Femur (tissue), 1 donor: ENCODE results near the gene ATG16L1.
"Not testable (repeated sequence)": the region's sequence is repeated elsewhere in the genome, so short reads cannot be mapped to it uniquely, and the experiment has no call there.

Source experiments
- DNase-seq: peaks from one replicate; pipeline ENCODE4 v3.0.0-alpha.2; 2017

ATG16L1 gene

DNA sequence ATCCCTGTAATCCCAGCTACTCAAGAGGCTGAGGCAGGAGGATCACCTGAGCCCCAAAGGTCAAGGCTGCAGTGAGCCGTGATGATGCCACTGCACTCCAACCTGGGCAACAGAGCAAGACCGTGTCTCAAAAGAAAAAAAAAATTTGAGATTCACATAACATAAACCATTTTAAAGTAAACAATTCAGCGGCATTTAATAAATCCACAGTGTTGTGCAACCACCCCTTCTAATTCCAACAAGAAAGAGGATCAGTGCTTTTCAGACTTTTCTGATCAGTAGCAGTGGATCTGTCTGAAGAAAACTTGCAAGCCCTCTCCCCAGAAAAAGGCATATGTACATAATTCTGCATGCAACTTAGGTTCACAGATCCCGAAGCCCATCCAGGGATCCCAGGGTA lies 48.9 kb downstream of the ATG16L1 start:
- no peak for DNase-seq

DNA sequence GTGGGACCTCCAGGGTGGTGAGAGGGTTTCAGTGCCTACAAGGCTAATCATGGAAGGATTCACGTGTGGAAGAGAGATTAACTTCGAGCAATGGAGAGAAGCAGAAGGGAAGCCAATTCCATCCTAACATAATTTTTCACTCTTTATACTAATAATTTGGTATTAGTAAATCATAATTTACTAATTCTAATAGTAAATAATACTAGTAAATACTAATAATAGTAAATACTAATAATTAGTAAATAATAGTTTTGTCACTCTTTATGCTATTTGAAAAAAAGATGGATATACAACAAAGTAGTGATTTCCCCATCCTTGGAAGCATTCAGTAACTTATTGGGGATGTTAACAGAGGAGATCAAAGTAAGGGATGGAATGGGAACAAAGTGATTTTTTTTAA lies 49.8 kb downstream of the ATG16L1 start:
- DNase-seq: no peak

DNA sequence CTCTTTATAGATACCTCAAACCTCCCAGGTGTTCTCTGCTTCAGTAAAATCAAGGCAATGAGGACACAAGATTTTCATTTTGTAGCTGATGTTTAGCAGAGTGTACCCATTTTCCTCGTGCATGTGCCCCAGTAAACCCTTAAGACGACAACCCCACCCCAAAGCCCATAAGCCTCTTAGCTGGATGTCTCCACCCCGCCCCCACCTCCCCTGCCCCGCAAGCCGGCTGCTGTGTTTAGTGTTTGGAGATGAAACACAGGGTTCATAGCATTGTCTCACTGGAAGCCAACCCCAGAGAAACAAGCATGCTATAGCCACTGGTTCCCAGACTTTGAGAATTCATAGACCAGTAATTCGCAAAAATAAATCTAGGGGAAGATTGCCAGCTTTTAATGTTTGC lies 50.3 kb downstream of the ATG16L1 start:
- no peak for DNase-seq

DNA sequence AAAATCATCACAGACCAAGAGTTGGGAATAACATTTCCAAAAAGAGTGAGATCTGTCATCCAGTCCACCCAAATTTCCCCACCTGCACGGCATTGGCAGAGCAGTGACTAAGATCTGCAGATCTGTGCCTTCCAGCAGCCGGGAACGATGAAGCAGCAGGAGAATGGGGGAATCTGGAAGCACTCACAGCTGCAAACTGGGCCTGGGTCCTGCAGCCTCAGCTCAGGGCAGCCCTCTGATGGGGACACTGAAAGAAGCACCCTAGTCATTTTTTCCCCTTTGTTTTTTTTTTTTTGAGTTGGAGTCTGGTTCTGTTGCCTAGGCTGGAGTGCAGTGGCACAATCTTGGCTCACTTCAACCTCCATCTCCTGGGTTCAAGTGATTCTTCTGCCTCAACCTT lies 51.8 kb downstream of the ATG16L1 start:
- DNase-seq: no peak

DNA sequence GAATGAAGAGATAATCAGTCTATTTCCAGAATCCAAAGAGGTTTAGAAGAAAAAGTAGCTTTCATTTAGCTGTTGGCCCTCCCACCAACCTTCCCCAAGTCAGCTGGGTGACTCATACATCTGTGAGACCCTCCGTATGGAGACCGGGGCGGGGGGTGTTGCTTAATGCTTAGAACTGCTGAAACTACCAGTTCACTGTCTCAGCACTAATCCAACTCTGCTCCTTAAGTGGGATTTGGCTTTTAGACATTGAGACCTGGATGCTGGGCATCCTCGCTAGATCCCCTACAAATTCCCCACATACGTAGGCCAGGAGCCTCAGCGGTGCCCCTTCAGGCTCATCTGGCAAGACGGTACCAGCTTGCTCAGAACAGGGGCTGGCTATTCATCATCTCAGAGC lies 56.1 kb downstream of the ATG16L1 start, which contains the start of gene SAG:
Gene SAG, plus strand, starts transcription at position 252 of the 400 bp plus-strand sequence. CDS start 1,374 bp downstream, outside the sequence.
- no peak for DNase-seq

GRCh38 chr2:233311241-233311926 lies 59.9 kb downstream of the ATG16L1 start:
- no peak for DNase-seq

DNA sequence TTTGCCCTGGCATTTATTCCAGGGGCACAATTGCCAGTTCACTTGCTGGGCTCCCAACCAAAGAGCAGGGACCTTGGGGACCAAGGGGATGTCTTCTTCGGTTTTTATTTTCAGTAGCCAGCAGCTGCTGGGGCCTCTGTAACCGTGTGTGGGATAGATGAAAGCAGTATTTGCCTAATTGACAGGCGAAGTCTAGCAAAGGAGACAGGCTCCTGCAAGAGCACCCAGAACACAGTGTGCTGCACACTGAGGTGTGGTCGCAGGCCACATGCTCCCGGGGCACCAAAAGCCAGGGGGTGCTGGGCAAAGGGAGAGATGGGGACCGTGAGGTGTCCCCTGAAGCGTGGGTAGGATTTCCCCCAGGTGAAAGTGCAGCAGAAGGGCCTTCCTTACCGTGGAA lies 61.4 kb downstream of the ATG16L1 start:
- no peak for DNase-seq

GRCh38 chr2:233314180-233314925 lies 62.9 kb downstream of the ATG16L1 start:
- no peak for DNase-seq

- DNase-seq: no peak
Measured at GRCh38 chr2:233317196-233317943, 65.9 kb downstream of the ATG16L1 start.

DNA sequence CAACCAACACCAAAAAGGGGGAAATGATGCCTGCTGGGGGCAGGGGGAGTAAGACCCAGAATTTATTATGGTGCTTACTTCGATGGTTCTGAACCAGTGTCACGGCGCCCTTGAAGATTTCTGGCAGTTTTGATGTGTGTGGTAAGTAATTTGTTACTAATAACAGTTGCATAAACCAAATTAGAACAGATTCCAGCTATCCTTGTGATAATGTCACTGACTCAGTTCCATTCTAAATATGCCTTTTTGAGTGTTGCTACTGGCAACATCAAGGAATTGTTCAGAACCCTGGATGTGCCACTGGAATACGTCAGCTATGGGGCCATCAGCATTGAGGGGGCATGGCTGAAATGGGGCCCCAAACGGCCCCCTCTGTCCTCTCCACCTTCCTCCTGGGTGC lies 67.8 kb downstream of the ATG16L1 start:
- no peak for DNase-seq

DNA sequence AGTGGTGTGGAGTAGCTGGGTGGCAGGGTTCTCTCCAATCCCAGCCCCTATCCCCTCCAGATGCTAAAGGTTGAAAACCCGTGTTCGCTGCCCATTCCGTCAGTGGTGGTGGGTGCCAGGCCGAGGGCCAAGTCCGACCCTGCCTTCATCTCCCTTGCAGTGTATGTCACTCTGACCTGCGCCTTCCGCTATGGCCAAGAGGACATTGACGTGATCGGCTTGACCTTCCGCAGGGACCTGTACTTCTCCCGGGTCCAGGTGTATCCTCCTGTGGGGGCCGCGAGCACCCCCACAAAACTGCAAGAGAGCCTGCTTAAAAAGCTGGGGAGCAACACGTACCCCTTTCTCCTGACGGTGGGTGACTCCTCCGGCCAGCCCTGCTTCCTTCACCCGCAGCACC lies 69.0 kb downstream of the ATG16L1 start:
- DNase-seq: no peak

- no peak for DNase-seq
Measured at GRCh38 chr2:233321166-233321565, 69.7 kb downstream of the ATG16L1 start.

- no peak for DNase-seq
Measured at GRCh38 chr2:233323851-233324250, 72.4 kb downstream of the ATG16L1 start.

DNA sequence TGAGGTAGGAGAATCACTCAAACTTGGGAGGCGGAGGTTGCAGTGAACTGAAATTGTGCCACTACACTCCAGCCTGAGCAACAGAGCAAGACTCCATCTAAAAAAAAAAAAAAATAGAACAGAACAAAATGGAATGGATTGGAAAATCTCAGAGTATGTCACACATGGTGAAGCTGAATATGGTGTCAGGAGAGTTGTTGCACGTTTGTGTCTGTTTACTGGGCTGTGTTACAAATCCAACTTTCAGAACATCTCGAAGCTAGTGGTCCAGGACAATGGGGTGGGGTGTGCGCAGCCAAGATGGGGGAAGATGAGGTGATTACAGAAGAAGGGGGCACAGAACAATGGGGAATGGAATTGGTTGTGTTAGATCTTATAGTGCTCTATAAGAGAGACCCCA lies 73.8 kb downstream of the ATG16L1 start:
- no peak for DNase-seq

GRCh38 chr2:233325814-233326213 lies 74.3 kb downstream of the ATG16L1 start:
- DNase-seq: no peak

DNA sequence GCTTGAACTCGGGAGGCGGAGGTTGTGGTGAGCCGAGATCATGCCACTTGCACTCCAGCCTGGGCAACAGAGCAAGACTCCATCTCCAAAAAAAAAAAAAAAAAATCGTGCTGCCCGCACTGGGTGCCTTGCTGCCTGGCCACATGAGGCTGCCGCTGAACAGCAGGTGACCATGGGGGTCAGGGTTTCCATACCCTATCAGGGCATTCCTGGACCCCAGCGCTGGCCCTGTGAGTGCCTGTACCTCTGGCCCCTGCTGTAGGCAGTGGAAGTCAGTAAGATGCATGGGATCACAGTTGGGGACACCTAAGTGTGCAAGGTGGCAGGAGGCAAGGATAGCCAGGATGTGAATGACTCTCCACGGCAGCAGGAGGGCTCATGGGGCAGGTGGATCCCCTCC lies 75.0 kb downstream of the ATG16L1 start:
- DNase-seq: no peak

- no peak for DNase-seq
Measured at GRCh38 chr2:233328922-233329321, 77.4 kb downstream of the ATG16L1 start.

GRCh38 chr2:233329489-233330135 lies 78.1 kb downstream of the ATG16L1 start:
- no peak for DNase-seq

GRCh38 chr2:233331536-233331935 lies 80.1 kb downstream of the ATG16L1 start:
- DNase-seq: peak; percentile 81

DNA sequence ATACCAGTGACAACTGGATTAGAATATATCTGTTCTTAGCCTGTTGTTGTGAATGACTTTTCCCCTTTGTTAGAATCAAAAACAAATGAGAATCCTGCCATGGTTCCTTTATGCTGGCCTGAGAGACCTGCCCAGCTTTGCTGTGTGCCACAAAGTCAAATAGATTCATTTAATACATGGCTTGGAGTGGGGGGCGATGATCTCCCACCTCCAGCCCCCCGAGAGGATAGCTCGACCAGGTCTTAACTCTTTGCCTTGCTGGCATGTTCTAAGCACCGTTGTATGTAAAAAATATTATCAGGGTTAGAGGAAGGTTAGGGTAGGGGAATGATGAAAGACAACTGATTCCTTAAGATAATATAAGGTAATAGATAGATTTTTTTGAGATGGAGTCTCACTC lies 80.7 kb downstream of the ATG16L1 start:
- no peak for DNase-seq

GRCh38 chr2:233334915-233335314 lies 83.4 kb downstream of the ATG16L1 start:
- DNase-seq: no peak

DNA sequence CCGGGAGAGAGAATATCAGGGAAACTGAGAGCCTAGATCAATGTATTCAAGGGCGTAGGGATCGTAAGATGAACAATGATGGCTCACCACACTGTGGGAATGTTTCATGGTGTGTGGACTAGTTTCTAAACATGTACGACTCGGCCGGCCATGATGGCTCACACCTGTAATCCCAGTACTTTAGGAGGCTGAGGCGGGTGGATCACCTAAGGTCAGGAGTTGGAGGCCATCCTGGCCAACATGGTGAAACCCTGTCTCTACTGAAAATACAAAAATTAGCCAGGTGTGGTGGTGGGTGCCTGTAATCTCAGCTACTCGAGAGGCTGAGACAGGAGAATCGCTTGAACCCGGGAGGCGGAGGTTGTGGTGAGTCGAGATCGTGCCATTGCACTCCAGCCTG lies 84.6 kb downstream of the ATG16L1 start:
- DNase-seq: not testable (repeated sequence)

DNA sequence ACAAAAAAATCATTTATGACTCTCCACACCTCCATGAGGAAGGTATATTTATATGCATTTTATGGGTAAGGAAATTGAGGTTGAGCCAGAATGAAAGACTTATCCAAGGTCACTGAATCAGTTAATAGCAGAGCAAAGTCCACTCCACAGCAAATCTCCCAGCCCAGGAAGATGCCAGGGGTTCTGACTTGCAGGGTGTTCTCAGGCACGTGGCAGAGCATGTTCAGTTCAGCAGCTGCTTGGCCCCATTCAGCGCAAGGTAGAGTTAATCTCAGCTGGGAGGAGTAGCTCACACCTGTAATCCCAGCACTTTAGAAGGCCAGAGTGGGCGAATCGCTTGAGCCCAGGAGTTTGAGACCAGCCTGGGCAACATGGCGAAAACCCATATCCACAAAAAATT lies 85.1 kb downstream of the ATG16L1 start:
- no peak for DNase-seq
